ENCODE measurements around the gene PTPRG.

The PTPRG gene

DNA sequence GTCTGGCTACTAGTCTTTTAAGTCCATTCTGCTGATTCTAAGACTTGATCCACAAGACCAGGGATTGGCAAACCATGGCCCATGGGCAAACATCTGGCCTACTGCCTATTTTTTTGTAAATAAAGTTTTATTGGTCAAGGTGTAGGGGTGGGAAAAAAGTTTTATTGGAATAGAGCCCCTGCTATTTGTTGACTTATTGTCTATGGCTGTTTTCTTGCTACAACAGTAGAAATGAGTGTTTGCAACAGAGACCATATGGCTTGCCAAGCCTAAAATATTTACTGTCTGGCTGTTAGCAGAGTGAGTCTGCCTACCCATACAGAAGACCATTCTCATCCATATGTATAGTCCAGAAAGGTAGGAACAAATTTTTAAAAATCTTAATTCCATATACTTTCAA lies 106.4 kb downstream of the PTPRG start:
- H3K4me3 ChIP-seq (ENCODE audit: low read length, poor library complexity, severe bottlenecking), result no peak overlapping the region
- peaks cover 45% of the 10 kb centered on the region for H3K4me1 ChIP-seq (ENCODE audit: insufficient read depth, low read length, poor library complexity, severe bottlenecking)
- no peaks in the 10 kb centered on the region for H3K9me3 ChIP-seq (ENCODE audit: insufficient read depth, low read depth, low read length)
- peak overlapping the region; percentile 57 for H3K4me2 ChIP-seq (ENCODE audit: low read depth, low read length, poor library complexity, severe bottlenecking)
- no peaks in the 10 kb centered on the region for H3K36me3 ChIP-seq (ENCODE audit: insufficient read depth, low read length)
- no peaks in the 10 kb centered on the region for H3K79me2 ChIP-seq (ENCODE audit: insufficient read depth, low read length)
- no peak overlapping the region for H3K9ac ChIP-seq (ENCODE audit: low read depth, low read length, poor library complexity, severe bottlenecking)
- no peaks in the 10 kb centered on the region for H3K27me3 ChIP-seq (ENCODE audit: insufficient read depth, low read length, poor library complexity, severe bottlenecking)
- TF ChIP-seq CTCF (conservative IDR thresholded peaks at IDR 0.05; ENCODE audit: low read length), result no peak
- TF ChIP-seq EZH2phosphoT487 (IDR thresholded peaks at IDR 0.05; ENCODE audit: borderline replicate concordance), result no peak
- H3F3A ChIP-seq (ENCODE audit: low read depth), result no peaks in the 10 kb centered on the region
- H3K9me2 ChIP-seq (replicated peaks; ENCODE audit: low read depth, low read length), result no peaks in the 10 kb centered on the region
- H2AFZ ChIP-seq (ENCODE audit: low read length), result no peak overlapping the region
- no peaks in the 10 kb centered on the region for H4K20me1 ChIP-seq (ENCODE audit: insufficient read depth, low read length, poor library complexity, severe bottlenecking)

DNA sequence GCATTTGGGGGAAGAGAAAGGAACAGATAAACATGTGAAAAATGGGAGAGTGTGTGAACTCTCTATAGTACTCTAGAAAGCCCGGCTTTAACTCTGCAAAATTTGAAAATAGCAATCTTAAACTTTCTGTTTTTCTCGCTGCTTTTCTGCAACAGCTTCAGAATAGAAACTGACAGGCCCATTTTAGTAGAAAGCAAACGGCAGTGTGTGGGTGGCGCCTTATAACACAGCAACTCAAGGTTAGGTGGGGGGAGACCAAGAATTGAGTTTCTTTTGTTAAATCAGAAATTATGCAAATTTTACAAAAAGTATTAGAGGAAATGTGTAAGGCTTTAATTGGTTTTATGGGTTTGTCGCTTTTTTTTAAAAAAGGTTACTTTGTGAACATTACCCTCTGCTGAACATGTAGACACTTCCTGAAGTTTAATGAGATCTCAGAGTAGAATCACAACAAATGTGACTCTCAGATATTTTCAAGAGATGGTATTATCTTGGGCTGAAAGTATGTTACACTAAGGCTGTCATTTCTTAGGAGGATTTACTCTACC lies 107.0 kb downstream of the PTPRG start:
- Histone ChIP-seq H3K4me1 (ENCODE audit: insufficient read depth, low read length, poor library complexity, severe bottlenecking) (peaks cover 45% of the 10 kb centered on the region), H3K27me3 (ENCODE audit: insufficient read depth, low read length, poor library complexity, severe bottlenecking) (no peaks in the 10 kb centered on the region)

GRCh38 chr3:61669203-61669602 lies 107.8 kb downstream of the PTPRG start:
- H3K4me2 ChIP-seq (ENCODE audit: low read depth, low read length, poor library complexity, severe bottlenecking), result peak overlapping the region; percentile 57
- TF ChIP-seq EZH2phosphoT487 (IDR thresholded peaks at IDR 0.05; ENCODE audit: borderline replicate concordance) (no peak), CTCF (conservative IDR thresholded peaks at IDR 0.05; ENCODE audit: low read length) (no peak)

More for the DNA sequence above, 107.0 kb downstream of the PTPRG start:
- no peak overlapping the region for H3K4me3 ChIP-seq (ENCODE audit: low read length, poor library complexity, severe bottlenecking)
- TF ChIP-seq EZH2phosphoT487 (IDR thresholded peaks at IDR 0.05; ENCODE audit: borderline replicate concordance), result no peak
- TF ChIP-seq CTCF (conservative IDR thresholded peaks at IDR 0.05; ENCODE audit: low read length), result no peak
- H3K36me3 ChIP-seq (ENCODE audit: insufficient read depth, low read length), result no peaks in the 10 kb centered on the region
- H3K9me2 ChIP-seq (replicated peaks; ENCODE audit: low read depth, low read length), result no peaks in the 10 kb centered on the region
- H3K79me2 ChIP-seq (ENCODE audit: insufficient read depth, low read length), result no peaks in the 10 kb centered on the region
- no peaks in the 10 kb centered on the region for H3F3A ChIP-seq (ENCODE audit: low read depth)
- no peaks in the 10 kb centered on the region for H4K20me1 ChIP-seq (ENCODE audit: insufficient read depth, low read length, poor library complexity, severe bottlenecking)
- H3K9ac ChIP-seq (ENCODE audit: low read depth, low read length, poor library complexity, severe bottlenecking), result no peak overlapping the region
- H2AFZ ChIP-seq (ENCODE audit: low read length), result 0 out of 2 replicates have a peak overlapping the region, but pooled peaks have one; percentile 11
- H3K9me3 ChIP-seq (ENCODE audit: insufficient read depth, low read depth, low read length), result no peaks in the 10 kb centered on the region
- H3K4me2 ChIP-seq (ENCODE audit: low read depth, low read length, poor library complexity, severe bottlenecking), result peak overlapping the region; percentile 57

More at GRCh38 chr3:61669203-61669602, 107.8 kb downstream of the PTPRG start:
- H3K4me1 ChIP-seq (ENCODE audit: insufficient read depth, low read length, poor library complexity, severe bottlenecking), result peaks cover 39% of the 10 kb centered on the region
- peak overlapping the region; percentile 13 for H3K4me3 ChIP-seq (ENCODE audit: low read length, poor library complexity, severe bottlenecking)
- no peaks in the 10 kb centered on the region for H3K9me3 ChIP-seq (ENCODE audit: insufficient read depth, low read depth, low read length)
- H3K79me2 ChIP-seq (ENCODE audit: insufficient read depth, low read length), result no peaks in the 10 kb centered on the region
- no peaks in the 10 kb centered on the region for H3K9me2 ChIP-seq (replicated peaks; ENCODE audit: low read depth, low read length)
- no peak overlapping the region for H3K9ac ChIP-seq (ENCODE audit: low read depth, low read length, poor library complexity, severe bottlenecking)
- H3K36me3 ChIP-seq (ENCODE audit: insufficient read depth, low read length), result no peaks in the 10 kb centered on the region
- no peaks in the 10 kb centered on the region for H3K27me3 ChIP-seq (ENCODE audit: insufficient read depth, low read length, poor library complexity, severe bottlenecking)
- no peaks in the 10 kb centered on the region for H4K20me1 ChIP-seq (ENCODE audit: insufficient read depth, low read length, poor library complexity, severe bottlenecking)
- no peaks in the 10 kb centered on the region for H3F3A ChIP-seq (ENCODE audit: low read depth)
- no peak overlapping the region for H2AFZ ChIP-seq (ENCODE audit: low read length)

All from Loucy (cell line).